Breast epithelium (tissue), 3 donors: Measurements from ENCODE around the gene DUSP16.

Experiments used
- POLR2A ChIP-seq: fragments of 450-650 bp; IDR thresholded peaks from one replicate; pipeline ENCODE4 v1.6.1; 2016; ENCODE audit warnings: antibody characterized with exemption, mild to moderate bottlenecking, moderate library complexity
- POLR2AphosphoS5 ChIP-seq, 3 donors: sonication (generic); formaldehyde crosslinking; IDR thresholded peaks; one replicate each; pipeline ENCODE4 v1.6.1; 2017; ENCODE audit warnings: antibody characterized with exemption in 3 of 3

- no peak for TF ChIP-seq POLR2AphosphoS5 (IDR thresholded peaks at IDR 0.05)
- no peak for TF ChIP-seq POLR2A
Measured at GRCh38 chr12:12539028-12539810, 23.4 kb downstream of the DUSP16 start.
